Measurements from ENCODE around the gene UNC5B.

GRCh38 chr10:71256661-71257318, 44.4 kb downstream of the UNC5B start:
- no peak for TF ChIP-seq CTCF (IDR thresholded peaks at IDR 0.05)
- TF ChIP-seq TEAD4 (CRISPR knock-in tag; IDR thresholded peaks at IDR 0.05), result no peak
- TF ChIP-seq, protein P1, sequence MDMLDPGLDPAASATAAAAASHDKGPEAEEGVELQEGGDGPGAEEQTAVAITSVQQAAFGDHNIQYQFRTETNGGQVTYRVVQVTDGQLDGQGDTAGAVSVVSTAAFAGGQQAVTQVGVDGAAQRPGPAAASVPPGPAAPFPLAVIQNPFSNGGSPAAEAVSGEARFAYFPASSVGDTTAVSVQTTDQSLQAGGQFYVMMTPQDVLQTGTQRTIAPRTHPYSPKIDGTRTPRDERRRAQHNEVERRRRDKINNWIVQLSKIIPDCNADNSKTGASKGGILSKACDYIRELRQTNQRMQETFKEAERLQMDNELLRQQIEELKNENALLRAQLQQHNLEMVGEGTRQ (CRISPR knock-in tag; IDR thresholded peaks at IDR 0.05), result no peak
- TF ChIP-seq TCF7 (CRISPR knock-in tag; IDR thresholded peaks at IDR 0.05; ENCODE audit: low read depth), result no peak
- no peak for TF ChIP-seq FOXK1 (CRISPR knock-in tag; IDR thresholded peaks at IDR 0.05)
- TF ChIP-seq FOXJ3 (CRISPR knock-in tag; IDR thresholded peaks at IDR 0.05; ENCODE audit: borderline replicate concordance), result no peak
- TF ChIP-seq NFE2L1 (CRISPR knock-in tag; IDR thresholded peaks at IDR 0.05), result no peak
- no peak for TF ChIP-seq USF1 (CRISPR knock-in tag; IDR thresholded peaks at IDR 0.05)
- TF ChIP-seq MAX (CRISPR knock-in tag; IDR thresholded peaks at IDR 0.05), result no peak

Measured in WTC11 (cell line).